ENCODE results near the gene NRG2. TPM values are rescaled to one million over a fixed set of nuclear protein-coding genes. Genes with fewer than 3 reads are reported as not detected.

Gene NRG2
- total RNA-seq, 1 experiment from 2014 or later: 0.91 TPM

DNA sequence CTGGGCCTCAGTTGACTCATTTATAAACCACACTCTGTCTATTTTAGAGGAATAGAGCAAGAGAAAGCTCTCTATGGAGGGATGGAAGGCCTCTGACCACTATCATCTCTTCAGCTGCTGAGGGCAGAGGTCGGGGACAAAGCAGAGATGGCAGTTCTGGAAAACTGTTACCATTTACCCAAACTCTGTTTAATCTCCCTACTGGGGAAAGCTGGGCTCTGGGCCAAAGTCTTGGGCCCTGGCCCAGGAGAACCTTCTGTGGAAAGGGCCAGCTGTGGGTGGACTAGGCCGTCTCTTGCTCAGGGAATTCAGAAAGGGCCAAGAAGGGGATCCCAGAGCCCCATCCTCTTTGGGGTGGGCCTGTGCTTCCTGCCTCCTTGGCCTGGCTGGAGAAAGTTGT lies 147.5 kb downstream of the NRG2 start:
- Histone ChIP-seq H3K27ac (ENCODE audit: low read depth, low read length) (no peak overlapping the region), H3K4me3 (replicated peaks in 1 of 2; ENCODE audit: low read depth in 1 of 2, low read length in 2 of 2) (no peak overlapping the region), H3K9me2 (ENCODE audit: insufficient read depth) (no peaks in the 10 kb centered on the region), H3K79me2 (ENCODE audit: insufficient read depth, low read length) (no peaks in the 10 kb centered on the region), H3K27me3 (ENCODE audit: insufficient read depth, low read length) (peaks cover 11% of the 10 kb centered on the region; the same call in 1 of the 2 replicates), H2AFZ (ENCODE audit: low read depth, low read length, poor library complexity, severe bottlenecking) (no peak overlapping the region), H3K4me2 (ENCODE audit: low read length) (no peak overlapping the region), H3K9me3 (ENCODE audit: control insufficient read depth in 1 of 2, insufficient read depth in 1 of 2, low read depth in 1 of 2, low read length in 2 of 2) (no peaks in the 10 kb centered on the region), H3K36me3 (ENCODE audit: control insufficient read depth in 1 of 2, insufficient read depth in 2 of 2, low read length in 2 of 2) (no peaks in the 10 kb centered on the region), H3K4me1 (ENCODE audit: control insufficient read depth in 1 of 2, insufficient read depth in 2 of 2, low read length in 2 of 2) (no peaks in the 10 kb centered on the region), H3K9ac (ENCODE audit: low read length) (no peak overlapping the region), H4K20me1 (ENCODE audit: insufficient read depth) (no peaks in the 10 kb centered on the region)
- intact Hi-C loops (cut with micrococcal nuclease): no loop called here
- no peak for DNase-seq (ENCODE audit: low read depth, low spot score)
- no peak for TF ChIP-seq EGR1 (IDR thresholded peaks at IDR 0.05; ENCODE audit: low read depth)
- TF ChIP-seq POLR2A (IDR thresholded peaks at IDR 0.05; ENCODE audit: borderline replicate concordance, extremely low read depth, insufficient read depth, insufficient read length): no peak
- TF ChIP-seq TCF7L2 (IDR thresholded peaks at IDR 0.05; ENCODE audit: borderline replicate concordance, extremely low read depth, insufficient read depth, insufficient read length): no peak
- no peak for TF ChIP-seq RAD21 (IDR thresholded peaks at IDR 0.05; ENCODE audit: low read depth)
- no peak for TF ChIP-seq CBX3 (IDR thresholded peaks at IDR 0.05; ENCODE audit: low read depth)
- TF ChIP-seq, protein P1, sequence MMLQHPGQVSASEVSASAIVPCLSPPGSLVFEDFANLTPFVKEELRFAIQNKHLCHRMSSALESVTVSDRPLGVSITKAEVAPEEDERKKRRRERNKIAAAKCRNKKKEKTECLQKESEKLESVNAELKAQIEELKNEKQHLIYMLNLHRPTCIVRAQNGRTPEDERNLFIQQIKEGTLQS (IDR thresholded peaks at IDR 0.05): no peak
- no peak for TF ChIP-seq ZNF274 (IDR thresholded peaks at IDR 0.05; ENCODE audit: low read depth, low read length)
- TF ChIP-seq, protein P2, sequence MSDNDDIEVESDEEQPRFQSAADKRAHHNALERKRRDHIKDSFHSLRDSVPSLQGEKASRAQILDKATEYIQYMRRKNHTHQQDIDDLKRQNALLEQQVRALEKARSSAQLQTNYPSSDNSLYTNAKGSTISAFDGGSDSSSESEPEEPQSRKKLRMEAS (IDR thresholded peaks at IDR 0.05): no peak
- no peak for TF ChIP-seq CEBPB (IDR thresholded peaks at IDR 0.05; ENCODE audit: low read depth)
- TF ChIP-seq EZH2 (IDR thresholded peaks at IDR 0.05): no peak
- no peak for TF ChIP-seq SP1 (IDR thresholded peaks at IDR 0.05; ENCODE audit: low read depth)
- TF ChIP-seq YY1 (IDR thresholded peaks at IDR 0.05; ENCODE audit: extremely low read depth, insufficient replicate concordance, low read depth, low read length): no peak
- TF ChIP-seq ELF1 (IDR thresholded peaks at IDR 0.05; ENCODE audit: borderline replicate concordance, low read depth): no peak
- TF ChIP-seq, protein P3, sequence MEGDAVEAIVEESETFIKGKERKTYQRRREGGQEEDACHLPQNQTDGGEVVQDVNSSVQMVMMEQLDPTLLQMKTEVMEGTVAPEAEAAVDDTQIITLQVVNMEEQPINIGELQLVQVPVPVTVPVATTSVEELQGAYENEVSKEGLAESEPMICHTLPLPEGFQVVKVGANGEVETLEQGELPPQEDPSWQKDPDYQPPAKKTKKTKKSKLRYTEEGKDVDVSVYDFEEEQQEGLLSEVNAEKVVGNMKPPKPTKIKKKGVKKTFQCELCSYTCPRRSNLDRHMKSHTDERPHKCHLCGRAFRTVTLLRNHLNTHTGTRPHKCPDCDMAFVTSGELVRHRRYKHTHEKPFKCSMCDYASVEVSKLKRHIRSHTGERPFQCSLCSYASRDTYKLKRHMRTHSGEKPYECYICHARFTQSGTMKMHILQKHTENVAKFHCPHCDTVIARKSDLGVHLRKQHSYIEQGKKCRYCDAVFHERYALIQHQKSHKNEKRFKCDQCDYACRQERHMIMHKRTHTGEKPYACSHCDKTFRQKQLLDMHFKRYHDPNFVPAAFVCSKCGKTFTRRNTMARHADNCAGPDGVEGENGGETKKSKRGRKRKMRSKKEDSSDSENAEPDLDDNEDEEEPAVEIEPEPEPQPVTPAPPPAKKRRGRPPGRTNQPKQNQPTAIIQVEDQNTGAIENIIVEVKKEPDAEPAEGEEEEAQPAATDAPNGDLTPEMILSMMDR (IDR thresholded peaks at IDR 0.05 in 2 of 3, conservative IDR thresholded peaks at IDR 0.05 in 1 of 3; ENCODE audit: borderline replicate concordance in 1 of 3, insufficient read depth in 1 of 3, low read depth in 2 of 3, low read length in 2 of 3): no peak
- no peak for TF ChIP-seq SRF (IDR thresholded peaks at IDR 0.05; ENCODE audit: low read depth)
- no peak for TF ChIP-seq JUND (IDR thresholded peaks at IDR 0.05)
- TF ChIP-seq EZH2phosphoT487 (IDR thresholded peaks at IDR 0.05; ENCODE audit: borderline replicate concordance): no peak
- TF ChIP-seq FOSL1 (IDR thresholded peaks at IDR 0.05; ENCODE audit: low read depth): no peak
- TF ChIP-seq ZFX (IDR thresholded peaks at IDR 0.05): no peak
- no TSS peak for BruUV-seq (replicated peaks)
- ChIA-PET RAD21 (ENCODE audit: low non-redundant PET in 1 of 2, low total read pairs in 2 of 2, uncharacterized antibody in 2 of 2, unreplicated experiment in 2 of 2) (no interaction called here), CTCF (no interaction called here), POLR2A (no interaction called here)
- ATAC-seq: no peak
